Ureter (tissue), 1 donor: Measurements from ENCODE around the gene WWC2. TPM values are rescaled to one million over a fixed set of nuclear protein-coding genes. Genes with fewer than 3 reads are reported as not detected.
"Not testable (repeated sequence)": the region's sequence is repeated elsewhere in the genome, so short reads cannot be mapped to it uniquely, and the experiment has no call there.

Experiments
- DNase-seq: peaks from one replicate; pipeline ENCODE4 v3.0.0-alpha.2; 2020; ENCODE audit warnings: low spot score
- total RNA-seq: library from RNA; stranded (reverse); gene quantifications from one replicate; pipeline ENCODE4 v1.2.4, GENCODE V29; 2023
- donor health status: DM: yes; HTN: yes; CAD: no.

The WWC2 gene
- total RNA-seq, 1 donor from 2014 or later: 32.2 TPM

DNA sequence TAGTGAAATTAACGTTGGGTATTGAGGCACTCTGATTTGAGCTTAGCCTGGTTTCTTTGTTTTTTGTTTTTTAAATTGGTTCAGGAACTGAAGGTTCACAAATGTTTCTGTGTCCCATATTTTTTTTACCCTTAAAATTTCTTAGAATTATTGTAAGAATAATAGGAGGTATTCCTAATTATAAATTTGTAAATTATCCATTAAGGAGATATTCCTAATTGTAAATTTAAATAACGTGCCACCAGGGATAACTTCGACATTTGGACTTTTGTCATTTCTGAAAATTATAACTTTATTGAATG, 1.2 kb downstream of the WWC2 start:
- DNase-seq: no peak

DNA sequence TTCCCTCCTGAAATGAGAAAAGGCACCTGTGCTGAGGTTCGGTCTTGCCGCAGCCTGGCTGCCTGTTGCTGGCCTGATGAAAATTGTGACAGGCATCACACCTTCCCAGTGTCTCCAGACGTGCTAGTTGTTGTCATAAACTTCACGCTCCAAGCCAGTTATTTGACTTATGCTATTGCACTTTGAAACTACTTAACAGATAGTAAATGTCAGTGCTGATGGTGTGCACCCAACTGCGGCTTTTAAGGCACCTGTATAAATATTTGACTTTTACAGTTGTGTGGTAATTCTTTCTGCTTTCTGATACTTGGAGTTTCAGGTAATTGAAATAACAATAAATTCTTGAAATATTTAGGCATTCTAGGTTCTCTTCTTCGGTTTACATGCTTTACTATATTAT, 1.8 kb downstream of the WWC2 start:
- no peak for DNase-seq

DNA sequence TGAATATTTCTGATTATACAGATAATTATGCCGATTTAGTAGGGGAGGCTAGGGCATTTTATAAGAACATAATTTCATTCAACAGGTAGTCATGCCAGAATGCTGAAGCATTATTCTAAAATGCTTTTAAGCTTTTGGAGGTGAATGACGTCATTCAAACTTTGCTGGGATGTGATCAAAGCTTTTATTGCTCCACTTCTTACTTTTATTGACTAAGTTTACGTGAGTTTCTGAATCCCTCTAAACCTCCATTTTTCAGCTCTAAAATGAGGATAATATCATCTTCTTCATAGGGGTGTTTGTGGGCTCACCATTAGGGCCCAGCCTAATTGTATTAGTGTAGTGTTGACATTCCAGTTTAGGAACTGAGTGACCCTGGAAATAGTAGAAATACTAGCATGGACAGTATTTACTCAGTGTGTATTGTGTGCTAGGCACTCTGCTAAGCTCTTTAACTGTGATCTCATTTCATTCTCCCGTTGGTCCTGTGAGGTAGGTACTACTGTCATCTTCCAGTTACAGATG, 3.0 kb downstream of the WWC2 start:
- DNase-seq: no peak

DNA sequence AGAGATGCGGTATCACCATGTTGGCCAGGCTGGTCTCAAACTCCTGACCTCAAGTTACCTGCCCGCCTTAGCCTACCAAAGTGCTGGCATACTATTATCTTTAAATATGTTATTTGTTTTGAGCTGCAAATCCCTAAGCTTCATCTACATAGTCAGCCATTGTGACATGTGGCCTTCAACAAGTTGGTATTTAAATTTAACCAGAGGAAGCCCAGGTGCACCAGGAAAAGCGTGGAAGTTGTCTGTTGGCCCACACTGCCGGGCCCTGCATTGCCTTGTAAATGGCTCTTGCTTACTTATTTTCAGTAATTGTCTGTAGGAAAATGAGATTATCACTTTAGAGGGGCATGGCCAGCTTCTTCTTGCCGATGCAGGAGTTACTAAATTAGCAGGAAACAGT, 6.0 kb downstream of the WWC2 start:
- DNase-seq: no peak

DNA sequence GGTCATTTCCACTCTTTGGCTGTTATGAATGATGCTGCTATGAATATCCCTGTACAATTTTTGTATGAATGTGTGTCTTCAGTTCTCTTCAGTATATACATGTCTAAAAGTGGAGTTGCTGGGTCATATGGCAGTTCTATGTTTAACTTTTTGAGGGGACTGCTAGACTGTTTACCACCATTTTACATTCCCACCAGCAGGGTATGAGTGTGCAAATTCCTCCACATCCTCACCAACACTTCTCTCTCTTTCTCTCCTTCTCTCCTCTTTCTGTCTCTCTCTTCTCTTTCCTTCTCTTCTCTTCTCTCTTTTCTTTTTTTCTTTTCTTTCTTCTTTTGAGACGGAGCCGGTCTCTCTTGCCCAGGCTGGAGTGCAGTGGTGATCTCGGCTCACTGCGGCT, 7.8 kb downstream of the WWC2 start:
- no peak for DNase-seq

DNA sequence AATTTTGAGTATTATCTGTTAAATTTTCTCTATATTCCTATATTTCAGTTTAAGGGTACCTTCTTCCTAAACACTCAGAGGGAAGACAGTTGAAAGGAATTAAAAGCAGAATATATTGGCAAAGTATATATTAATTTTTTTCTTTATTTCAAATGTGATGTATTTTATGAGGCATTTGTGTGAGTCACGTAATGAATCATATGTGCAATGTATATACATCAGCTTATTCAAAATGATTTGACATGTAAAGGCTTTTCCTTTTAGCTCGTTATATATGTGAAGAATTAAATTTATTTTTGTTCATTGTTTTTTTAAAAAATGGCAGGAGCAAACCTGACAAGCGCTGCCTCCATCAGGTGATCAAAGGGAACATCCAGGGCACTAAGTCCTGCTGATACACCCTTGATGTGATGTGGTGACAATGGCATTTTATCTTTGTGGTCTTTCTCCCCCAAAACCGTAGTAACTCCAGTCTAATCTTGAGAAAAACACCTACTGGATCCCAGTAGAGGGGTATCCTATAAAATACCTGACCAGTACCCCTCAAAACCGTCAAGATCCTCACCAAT, 8.9 kb downstream of the WWC2 start:
- no peak for DNase-seq

DNA sequence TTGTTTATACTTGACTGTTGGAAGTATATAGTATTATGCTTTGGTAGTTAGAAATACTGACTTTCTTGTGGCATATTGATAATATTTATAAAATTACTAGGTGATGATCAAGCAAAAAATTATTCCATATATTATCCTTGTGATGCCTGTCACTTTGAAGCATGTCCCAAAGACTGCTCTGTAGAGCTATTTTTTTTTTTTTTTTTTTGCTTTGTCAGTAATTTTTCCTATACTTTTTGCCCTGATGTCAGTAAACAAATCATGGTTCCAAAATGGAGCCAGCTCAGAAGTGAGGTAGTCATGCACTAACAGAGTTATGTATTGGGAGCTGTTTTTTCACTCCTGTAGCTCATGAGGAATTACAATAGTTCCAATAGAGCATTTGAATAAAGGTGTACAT, 11.2 kb downstream of the WWC2 start:
- DNase-seq: no peak

DNA sequence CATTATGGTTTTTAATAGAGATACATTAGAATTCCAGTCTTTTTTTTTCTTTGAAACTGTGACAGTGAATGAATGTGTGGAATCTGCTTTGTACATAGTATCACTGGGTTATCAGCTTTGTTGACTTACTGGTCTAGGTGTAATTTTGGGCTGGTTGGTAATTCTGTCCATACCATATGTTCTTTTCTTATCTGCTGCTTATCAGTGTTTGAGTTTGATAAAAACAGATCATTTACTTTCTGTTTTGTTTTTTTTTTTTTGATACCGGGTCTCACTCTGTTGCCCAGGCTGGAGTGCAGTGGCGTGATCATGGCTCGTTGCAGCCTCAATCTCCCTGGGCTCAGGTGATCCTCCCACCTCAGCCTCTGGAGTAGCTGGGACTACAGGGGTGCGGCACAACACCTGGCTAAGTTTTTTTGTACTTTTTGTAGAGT, 12.4 kb downstream of the WWC2 start:
- DNase-seq: no peak

DNA sequence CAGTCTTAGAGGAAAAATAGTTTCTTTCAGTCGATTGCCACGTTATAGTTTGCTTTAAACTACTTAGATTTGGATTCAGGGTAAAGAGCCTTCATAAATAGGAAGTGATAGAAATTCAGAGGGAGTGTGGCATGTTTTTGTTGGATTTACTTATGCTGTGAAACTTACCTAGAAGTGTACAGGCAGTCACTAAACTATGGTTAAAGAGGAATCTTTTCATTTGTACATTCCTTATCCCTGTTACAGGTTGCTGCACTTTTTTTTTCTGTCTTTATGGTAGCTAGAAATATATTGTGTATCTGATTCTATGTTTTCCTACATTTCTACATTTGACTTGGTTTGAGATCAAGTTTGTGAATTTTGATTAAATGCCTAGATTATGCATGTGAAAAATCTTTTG, 19.1 kb downstream of the WWC2 start:
- no peak for DNase-seq

DNA sequence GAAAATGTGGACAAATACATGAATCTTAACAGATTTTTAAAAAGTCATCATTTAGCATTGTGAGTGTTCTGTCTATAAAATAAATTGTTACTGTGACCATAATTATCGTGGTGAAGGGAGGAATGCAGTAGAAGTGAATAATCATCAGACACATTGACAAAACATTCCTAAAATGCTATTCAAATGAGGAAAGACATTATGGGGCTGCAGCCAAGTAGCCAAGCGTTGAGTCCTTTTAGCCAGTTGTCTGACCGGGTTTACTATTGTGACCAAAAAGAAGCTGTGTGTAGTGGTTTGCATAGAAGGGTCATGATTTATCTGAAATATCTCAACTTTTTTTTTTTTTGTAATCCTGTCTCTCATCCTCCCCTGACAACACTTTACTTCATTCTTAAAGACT, 19.5 kb downstream of the WWC2 start:
- DNase-seq: no peak

DNA sequence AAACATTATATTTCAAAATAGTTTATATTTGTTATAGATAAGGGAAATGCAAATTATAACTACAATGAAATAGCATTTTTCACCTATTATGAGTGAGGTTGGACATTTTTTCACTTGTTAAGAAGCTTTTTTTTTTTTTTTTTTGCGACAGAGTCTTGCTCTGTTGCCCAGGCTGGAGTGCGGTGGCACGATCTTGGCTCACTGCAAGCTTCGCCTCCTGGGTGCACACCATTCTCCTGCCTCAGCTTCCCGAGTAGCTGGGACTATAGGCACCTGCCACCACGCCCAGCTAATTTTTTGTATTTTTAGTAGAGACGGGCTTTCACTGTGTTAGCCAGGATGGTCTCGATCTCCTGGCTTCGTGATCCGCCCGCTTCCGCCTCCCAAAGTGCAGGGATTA, 22.6 kb downstream of the WWC2 start:
- DNase-seq: not testable (repeated sequence)

DNA sequence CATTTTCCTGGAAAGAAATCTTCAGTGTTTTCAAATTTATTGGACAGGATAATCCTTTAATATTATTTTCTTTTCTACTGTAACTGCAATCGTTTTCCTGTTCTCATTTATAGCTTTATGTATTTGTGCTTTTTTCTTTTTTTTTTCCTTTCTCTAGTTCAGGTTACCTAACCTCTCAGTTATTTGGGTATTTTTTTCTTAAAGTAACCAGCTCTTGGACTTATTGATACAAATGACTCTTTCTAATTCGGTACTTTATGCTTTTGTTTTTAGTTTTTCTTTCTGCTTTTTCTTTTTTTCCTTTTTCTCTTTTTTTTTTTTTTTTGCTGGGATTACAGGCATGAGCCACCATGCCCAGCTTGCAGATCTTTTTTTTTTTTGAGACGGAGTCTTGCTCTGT, 25.2 kb downstream of the WWC2 start:
- no peak for DNase-seq

DNA sequence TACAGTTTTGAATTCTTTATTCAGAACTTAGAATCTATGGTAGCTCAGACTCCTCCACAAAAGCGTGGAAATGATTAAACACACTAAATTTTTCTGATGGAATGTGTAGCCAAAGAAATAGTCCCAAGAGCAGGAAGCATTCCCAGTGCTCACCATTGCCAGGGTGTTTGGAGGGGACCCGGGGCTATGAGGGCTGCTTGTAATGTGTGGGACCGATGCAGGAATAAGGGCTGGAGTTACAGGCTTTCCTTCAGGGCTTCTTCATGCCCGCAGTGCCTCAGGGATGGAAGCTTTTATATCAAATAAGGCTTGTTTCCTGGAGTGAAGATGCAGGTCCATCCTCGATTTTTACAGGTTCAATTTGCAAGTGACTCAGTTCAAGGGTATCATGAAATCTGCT, 25.8 kb downstream of the WWC2 start:
- DNase-seq: no peak

DNA sequence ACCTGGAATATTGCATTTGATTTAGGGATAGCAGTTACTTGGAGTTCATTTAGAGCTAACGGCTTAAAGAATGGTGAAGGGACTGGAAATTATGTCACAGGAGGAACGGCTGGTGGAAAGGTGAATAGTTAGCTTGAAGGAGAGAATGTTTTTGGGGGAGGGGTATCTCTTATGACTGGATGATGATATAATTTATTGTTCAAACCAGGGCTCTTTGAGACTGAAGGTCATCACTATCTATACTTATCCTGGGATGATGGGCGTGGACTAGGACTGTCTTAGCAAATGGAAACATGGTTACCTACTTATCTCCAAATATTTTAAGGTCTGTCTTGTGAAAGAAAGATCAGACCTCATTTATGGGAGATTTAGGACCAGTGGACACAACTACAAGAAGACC, 30.1 kb downstream of the WWC2 start:
- no peak for DNase-seq

DNA sequence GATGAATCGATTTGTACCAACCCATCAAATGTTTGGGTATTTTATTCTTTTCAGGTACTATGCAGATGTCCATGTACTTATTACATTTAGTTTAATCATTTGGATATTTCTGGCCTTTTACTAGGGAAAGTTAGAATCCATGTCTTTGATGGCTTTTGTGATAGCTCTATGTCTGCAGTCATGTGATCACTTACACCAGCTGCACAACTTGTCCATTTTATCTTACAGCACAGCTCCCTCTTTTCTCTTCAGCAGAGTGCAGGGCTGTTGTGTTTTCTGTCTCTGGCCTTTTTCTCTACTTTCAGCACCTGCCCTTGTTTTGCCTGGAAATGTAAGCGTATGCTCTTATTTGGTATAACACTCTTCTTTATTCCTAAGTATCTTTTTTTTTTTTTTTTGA, 30.6 kb downstream of the WWC2 start:
- no peak for DNase-seq

DNA sequence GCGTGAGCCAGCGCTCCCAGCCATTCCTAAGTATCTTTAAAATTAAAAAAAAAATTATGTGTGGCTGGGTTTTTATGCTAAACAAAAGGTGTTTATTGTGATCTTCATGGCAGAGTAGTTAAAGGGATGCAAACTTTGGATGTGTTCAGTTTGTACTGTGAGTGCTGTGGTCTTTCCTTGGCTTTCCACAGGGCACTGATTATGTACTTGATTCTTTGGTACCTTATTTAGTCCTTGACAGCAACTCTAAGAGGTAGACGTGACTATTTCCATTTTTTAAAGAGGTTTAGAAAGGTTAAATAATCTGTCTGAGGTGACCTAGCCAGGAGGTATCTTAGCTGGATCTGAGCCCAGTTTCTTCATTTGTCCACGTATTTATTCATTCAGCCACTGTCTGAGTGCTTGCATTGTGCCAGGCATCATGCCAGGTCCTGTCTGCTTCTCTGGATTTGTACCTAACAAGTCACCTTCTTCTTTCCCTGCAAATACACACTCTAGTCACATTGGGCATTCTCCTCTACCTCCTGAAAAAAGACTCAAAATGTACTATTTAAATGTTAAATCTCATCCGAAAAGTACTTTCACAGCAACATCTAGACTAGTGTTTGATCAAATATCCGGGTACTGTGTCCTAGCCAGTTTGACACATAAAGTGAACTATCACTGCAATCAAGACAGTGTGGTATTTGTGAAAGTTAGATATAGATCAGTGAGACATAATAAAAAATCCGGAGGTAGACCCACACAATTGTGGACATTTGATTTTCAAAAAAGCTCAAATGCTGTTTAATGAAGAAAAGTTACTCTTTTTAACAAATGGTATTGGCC, 31.5 kb downstream of the WWC2 start:
- DNase-seq: no peak

DNA sequence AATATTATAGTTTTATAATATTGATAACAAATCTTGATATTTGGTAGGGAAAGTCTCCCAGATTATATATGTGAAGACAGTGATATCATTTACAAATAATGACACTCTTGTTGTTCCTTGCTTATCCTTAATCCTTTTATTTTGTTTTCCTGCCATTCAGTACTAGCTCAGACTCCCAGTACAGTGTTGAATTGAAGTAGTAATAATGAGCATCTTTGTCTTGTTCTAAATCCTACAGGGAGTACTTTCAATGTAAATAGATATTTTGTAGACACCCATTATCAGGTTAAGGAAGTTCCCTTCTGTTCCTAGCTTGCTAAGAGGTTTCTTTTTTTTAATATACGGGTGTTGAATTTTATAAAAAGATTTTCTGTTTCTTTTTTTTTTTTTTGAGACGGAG, 33.0 kb downstream of the WWC2 start:
- DNase-seq: no peak

DNA sequence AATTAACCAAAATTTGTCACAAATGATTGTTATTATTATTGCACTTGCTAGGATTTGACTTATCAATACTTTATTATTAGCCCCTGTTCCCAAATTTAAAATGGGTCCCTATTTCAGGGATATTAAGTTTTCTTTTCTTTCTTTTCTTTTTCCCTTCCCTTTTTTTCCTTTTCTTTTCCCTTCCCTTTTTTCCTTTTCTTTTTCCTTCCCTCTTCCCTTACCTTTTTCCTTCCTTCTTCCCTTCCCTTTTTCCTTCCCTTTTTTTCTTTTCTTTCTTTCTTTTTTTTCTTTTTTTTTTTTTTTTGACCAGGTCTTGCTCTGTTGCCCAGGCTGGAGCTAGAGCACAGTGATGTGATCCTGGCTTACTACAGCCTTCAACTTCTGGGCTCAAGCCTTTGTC, 33.8 kb downstream of the WWC2 start:
- DNase-seq: no peak

DNA sequence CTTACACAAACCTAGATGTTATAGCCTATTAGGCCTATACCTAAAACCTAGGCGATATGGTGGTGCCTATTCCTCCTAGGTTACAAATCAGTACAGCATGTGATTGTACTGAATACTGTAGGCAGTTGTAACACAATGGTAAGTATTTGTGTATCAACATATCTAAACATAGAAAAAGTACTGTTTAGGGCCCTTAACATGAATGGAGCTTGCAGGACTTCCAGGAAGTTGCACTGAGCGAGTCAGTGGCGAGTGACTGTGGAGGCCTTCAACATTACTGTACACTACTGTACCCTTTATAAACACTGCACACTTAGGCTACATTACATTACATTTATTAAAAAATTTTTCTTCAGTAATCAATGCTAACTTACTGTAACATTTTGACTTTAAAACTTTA, 37.8 kb downstream of the WWC2 start:
- DNase-seq: no peak

DNA sequence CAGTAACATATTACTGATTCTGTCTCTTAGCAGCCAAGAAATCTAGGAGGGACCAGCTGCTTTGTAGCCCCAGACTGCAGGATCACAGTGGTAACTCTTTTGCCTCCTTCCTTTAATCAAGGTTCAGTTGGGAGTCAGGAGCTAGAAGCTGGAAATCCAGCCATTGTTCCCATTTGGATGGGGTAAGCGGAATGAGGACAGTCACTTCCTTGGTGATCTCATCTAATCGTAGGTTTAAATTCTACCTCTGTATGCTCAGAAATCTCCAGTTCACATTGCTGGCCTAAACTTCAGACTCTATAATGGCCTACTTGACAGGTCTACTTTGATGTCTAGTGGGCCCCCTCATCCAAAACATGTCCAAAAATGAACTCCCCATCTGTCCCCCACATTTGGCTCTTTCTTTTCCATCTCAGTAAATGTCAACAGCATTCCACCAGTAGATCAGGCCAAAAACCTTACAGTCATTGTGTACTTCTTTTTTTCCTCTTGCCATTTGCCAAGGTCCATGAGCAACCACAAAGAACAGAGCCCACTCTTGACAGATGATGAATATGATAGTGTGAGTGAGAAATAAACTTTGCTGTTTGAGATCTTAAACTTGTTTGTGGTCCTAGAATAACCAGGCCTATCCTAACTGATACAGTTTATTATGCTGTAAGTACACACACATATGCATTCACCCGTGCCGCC, 40.1 kb downstream of the WWC2 start:
- DNase-seq: no peak

DNA sequence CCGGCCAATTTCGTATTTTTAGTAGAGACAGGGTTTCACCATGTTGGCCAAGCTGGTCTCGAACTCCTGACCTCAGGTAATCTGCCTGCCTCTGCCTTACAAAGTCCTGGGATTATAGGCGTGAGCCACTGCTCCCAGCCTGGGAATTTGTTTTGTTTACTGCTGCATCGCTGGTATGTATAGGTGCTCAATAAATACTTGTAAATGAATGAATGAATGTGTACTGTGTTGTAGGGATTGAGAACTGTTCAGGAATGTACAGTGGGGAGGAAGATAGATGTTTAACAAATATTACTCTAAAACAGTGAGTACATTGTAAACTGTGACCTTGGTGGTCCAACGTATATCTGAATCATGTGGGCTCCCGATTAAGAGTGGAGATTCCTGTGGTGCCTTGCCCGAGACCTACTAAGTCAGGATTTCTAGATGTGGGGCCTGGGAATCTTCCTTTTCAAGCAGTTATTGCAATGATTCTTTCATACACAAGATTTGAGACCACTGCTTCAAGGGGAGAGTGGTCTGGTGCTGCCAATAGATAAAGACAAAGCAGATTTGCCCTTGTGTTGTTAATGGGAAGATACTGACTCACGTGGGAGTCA, 41.0 kb downstream of the WWC2 start:
- DNase-seq: no peak

DNA sequence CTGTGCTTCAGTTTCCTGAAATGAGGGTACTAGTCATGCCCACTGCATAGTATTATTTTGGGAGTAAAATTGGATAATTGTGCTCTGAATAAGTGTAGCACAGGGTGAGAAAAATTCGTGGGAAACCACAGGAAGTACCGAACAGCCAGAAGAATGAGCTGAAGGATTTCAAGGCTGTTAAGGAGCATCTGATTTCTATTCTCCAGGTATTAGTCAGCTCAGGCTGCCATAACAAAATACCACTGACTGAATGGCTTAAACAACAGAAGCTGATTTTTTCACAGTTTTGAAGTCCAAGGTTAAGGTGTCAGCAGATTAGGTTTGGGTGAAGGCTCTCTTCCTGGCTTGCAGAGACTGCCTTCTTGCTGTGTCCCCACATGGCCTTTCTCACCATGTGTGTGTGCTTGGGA, 41.9 kb downstream of the WWC2 start:
- no peak for DNase-seq

DNA sequence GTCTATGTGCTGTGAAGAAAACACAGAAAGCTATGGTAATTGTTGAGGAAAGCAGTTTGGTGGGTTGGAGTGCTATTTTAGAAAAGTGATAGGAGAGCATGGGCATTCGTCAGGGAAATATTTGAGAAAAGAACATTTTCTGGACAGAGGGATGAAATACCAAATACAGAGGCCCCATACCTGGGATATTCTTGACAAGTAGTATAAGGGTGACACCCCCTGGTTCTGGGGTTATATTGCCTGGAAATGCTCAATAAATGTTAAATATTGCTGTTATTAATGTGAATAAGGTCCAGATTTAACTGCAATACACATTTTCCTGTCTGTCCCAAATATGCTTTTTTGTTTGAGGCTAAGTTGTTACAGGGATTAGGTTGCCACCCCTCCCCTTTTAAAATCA, 42.9 kb downstream of the WWC2 start:
- DNase-seq: no peak
